GM12891 (cell line): ENCODE measurements around the gene AAK1.

Experiments
- POLR2A ChIP-seq: IDR thresholded peaks from 2 replicates; pipeline ENCODE4 v1.6.1; 2011; ENCODE audit warnings: low read depth, low read length, control low read depth
- POLR2AphosphoS5 ChIP-seq: IDR thresholded peaks from 2 replicates; pipeline ENCODE4 v1.6.1; 2011; ENCODE audit warnings: low read depth, low read length, control low read depth

GRCh38 chr2:69538872-69539548 lies 104.5 kb downstream of the AAK1 start:
- TF ChIP-seq POLR2A: no peak
- TF ChIP-seq POLR2AphosphoS5: no peak
